Measurements from ENCODE around the gene WDR73. TPM values are rescaled to one million over a fixed set of nuclear protein-coding genes. Genes with fewer than 3 reads are reported as not detected.

The WDR73 gene
- total RNA-seq, 1 donor from 2014 or later, result 18.5 TPM

DNA sequence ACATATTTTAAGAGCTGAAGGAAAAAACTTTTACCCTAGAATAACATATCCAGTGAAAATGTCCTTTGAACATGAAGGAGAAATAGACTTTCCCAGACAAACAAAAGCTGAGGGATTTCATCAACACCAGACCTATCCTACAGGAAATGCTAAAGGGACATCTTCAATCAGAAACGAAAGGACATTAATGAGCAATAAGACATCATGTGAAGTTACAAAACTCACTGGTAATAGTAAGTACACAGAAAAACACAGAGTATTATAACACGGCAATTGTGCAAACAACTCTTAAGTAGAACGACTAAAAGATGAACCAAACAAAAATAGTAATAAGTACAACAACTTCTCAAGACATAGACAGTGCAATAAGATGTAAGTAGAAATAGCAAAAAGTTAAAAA, 56.8 kb downstream of the WDR73 start:
- TF ChIP-seq, protein P1, sequence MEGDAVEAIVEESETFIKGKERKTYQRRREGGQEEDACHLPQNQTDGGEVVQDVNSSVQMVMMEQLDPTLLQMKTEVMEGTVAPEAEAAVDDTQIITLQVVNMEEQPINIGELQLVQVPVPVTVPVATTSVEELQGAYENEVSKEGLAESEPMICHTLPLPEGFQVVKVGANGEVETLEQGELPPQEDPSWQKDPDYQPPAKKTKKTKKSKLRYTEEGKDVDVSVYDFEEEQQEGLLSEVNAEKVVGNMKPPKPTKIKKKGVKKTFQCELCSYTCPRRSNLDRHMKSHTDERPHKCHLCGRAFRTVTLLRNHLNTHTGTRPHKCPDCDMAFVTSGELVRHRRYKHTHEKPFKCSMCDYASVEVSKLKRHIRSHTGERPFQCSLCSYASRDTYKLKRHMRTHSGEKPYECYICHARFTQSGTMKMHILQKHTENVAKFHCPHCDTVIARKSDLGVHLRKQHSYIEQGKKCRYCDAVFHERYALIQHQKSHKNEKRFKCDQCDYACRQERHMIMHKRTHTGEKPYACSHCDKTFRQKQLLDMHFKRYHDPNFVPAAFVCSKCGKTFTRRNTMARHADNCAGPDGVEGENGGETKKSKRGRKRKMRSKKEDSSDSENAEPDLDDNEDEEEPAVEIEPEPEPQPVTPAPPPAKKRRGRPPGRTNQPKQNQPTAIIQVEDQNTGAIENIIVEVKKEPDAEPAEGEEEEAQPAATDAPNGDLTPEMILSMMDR (IDR thresholded peaks at IDR 0.05; ENCODE audit: insufficient read depth, low read length, poor library complexity, severe bottlenecking), result no peak
- H3K36me3 ChIP-seq (ENCODE audit: control insufficient read depth, insufficient read depth, low read length), result no peaks in the 10 kb centered on the region
- no peak overlapping the region for H3K4me3 ChIP-seq (ENCODE audit: low read depth, low read length)
- no peak for DNase-seq (ENCODE audit: low read depth)
- H3K27me3 ChIP-seq (ENCODE audit: control insufficient read depth, insufficient read depth, low read length), result peaks cover 2% of the 10 kb centered on the region

- H3K27me3 ChIP-seq (ENCODE audit: control insufficient read depth, insufficient read depth, low read length), result peaks cover 2% of the 10 kb centered on the region
- no peak for DNase-seq (ENCODE audit: low read depth)
- no peak overlapping the region for H3K4me3 ChIP-seq (ENCODE audit: low read depth, low read length)
- TF ChIP-seq, protein P1 (IDR thresholded peaks at IDR 0.05; ENCODE audit: insufficient read depth, low read length, poor library complexity, severe bottlenecking), result no peak
- H3K36me3 ChIP-seq (ENCODE audit: control insufficient read depth, insufficient read depth, low read length), result no peaks in the 10 kb centered on the region
Measured at GRCh38 chr15:84595660-84596059, 58.4 kb downstream of the WDR73 start.

DNA sequence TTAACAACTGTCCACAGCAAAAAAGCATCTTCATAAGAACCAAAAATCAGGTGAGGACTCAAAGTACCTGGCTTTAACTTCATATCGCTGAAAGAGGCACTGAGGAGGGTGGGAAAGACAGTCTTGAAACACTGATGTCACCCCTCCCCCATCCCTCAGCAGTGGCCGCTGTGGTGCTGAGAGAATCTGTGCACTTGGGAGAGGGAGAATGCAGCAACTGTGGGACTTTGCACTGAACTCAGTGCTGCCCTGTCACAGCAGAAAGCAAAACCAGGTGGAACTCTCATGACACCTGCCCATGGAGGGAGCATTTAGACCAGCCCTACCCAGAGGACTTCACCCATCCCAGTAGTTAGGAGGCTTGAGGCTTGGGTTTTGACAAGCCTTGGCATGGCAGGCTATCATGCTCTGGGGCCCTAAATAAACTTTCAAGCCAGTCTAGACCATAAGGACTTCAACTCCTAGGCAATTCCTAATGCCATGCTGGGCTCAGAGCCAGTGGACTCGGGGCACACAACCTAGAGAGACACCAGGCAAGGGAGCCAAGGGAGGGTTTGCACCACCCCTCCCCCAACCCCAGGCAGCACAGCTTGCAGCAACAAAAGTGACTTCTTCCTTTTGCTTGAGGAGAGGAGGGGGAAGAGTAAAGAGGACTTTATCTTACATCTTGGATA, 59.3 kb downstream of the WDR73 start:
- H3K36me3 ChIP-seq (ENCODE audit: control insufficient read depth, insufficient read depth, low read length), result no peaks in the 10 kb centered on the region
- H3K27me3 ChIP-seq (ENCODE audit: control insufficient read depth, insufficient read depth, low read length), result peaks cover 2% of the 10 kb centered on the region
- no peak overlapping the region for H3K4me3 ChIP-seq (ENCODE audit: low read depth, low read length)
- TF ChIP-seq, protein P1 (IDR thresholded peaks at IDR 0.05; ENCODE audit: insufficient read depth, low read length, poor library complexity, severe bottlenecking), result no peak
- DNase-seq (ENCODE audit: low read depth), result no peak

GRCh38 chr15:84591815-84592214, 62.3 kb downstream of the WDR73 start:
- Histone ChIP-seq H3K36me3 (ENCODE audit: control insufficient read depth, insufficient read depth, low read length) (no peaks in the 10 kb centered on the region), H3K4me3 (ENCODE audit: low read depth, low read length) (no peak overlapping the region), H3K27me3 (ENCODE audit: control insufficient read depth, insufficient read depth, low read length) (peaks cover 2% of the 10 kb centered on the region)
- no peak for DNase-seq (ENCODE audit: low read depth)
- TF ChIP-seq, protein P1 (IDR thresholded peaks at IDR 0.05; ENCODE audit: insufficient read depth, low read length, poor library complexity, severe bottlenecking), result no peak

DNA sequence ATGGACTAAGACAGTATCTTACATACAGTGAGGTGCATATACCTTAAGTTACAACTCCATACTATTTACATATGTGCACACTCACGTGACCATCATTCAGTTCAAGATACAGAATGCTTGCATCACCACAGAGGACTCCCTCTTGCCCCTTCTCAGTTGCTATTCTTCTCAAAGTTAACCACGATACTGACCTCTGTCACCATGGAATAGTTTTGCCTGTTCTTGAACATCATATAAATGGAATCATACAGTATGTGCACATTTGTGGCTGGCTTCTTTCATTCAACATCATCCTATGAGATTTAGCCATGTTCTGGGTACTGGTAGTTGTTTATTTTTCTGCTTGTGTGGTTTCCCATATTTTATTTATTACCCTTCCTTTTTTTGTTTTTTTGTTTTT, 63.7 kb downstream of the WDR73 start:
- H3K27me3 ChIP-seq (ENCODE audit: control insufficient read depth, insufficient read depth, low read length), result peaks cover 2% of the 10 kb centered on the region
- TF ChIP-seq, protein P1 (IDR thresholded peaks at IDR 0.05; ENCODE audit: insufficient read depth, low read length, poor library complexity, severe bottlenecking), result no peak
- no peaks in the 10 kb centered on the region for H3K36me3 ChIP-seq (ENCODE audit: control insufficient read depth, insufficient read depth, low read length)
- no peak for DNase-seq (ENCODE audit: low read depth)
- no peak overlapping the region for H3K4me3 ChIP-seq (ENCODE audit: low read depth, low read length)

Other genes starting within 250 kb of the WDR73 start
- 26.4 and 26.6 TPM in 2 replicates for gene ZSCAN2, start 53.3 kb downstream of the WDR73 start, total RNA-seq
- 6.3 and 12.0 TPM in 2 replicates for gene NMB, start 3.9 kb upstream of the WDR73 start, total RNA-seq
- gene SEC11A, start 61.9 kb upstream of the WDR73 start, total RNA-seq, result 183 and 213 TPM in 2 replicates
- 18.8 and 20.5 TPM in 2 replicates for gene ZNF592, start 94.3 kb upstream of the WDR73 start, total RNA-seq
- 54.5 and 55.7 TPM in 2 replicates for gene ALPK3, start 163.1 kb upstream of the WDR73 start, total RNA-seq
- 0.17 and 0.82 TPM in 2 replicates for gene SLC28A1, start 230.4 kb upstream of the WDR73 start, total RNA-seq